AG10803 (cell line): ENCODE data around the gene CLSTN1.

Experiments
- DNase-seq: peaks from one replicate; pipeline ENCODE4 v3.0.0; 2010; ENCODE audit warnings: low read depth
- H3K4me3 ChIP-seq: 2 replicates; pipeline ENCODE4 v1.5.1; 2011; ENCODE audit warnings: mild to moderate bottlenecking, low read length, control low read depth
- CTCF ChIP-seq: conservative IDR thresholded peaks from 2 replicates; pipeline ENCODE4 v1.5.1; 2011; ENCODE audit warnings: mild to moderate bottlenecking, low read length, control low read depth, inconsistent platforms

Gene CLSTN1

GRCh38 chr1:9845914-9846313 lies 22.1 kb upstream of the CLSTN1 start:
- DNase-seq: no peak
- H3K4me3 ChIP-seq: no peak overlapping the region
- no peak for TF ChIP-seq CTCF

- H3K4me3 ChIP-seq: no peak overlapping the region
- no peak for DNase-seq
- no peak for TF ChIP-seq CTCF
Observed at GRCh38 chr1:9844756-9845155, 21.0 kb upstream of the CLSTN1 start.

- DNase-seq: peak; percentile 25
- no peak overlapping the region for H3K4me3 ChIP-seq
- no peak for TF ChIP-seq CTCF
Observed at GRCh38 chr1:9844106-9844505, 20.3 kb upstream of the CLSTN1 start.

- DNase-seq: no peak
- no peak overlapping the region for H3K4me3 ChIP-seq
- no peak for TF ChIP-seq CTCF
Observed at GRCh38 chr1:9843576-9843945, 19.8 kb upstream of the CLSTN1 start.

- no peak for DNase-seq
- TF ChIP-seq CTCF: no peak
- no peak overlapping the region for H3K4me3 ChIP-seq
Observed at GRCh38 chr1:9842781-9843575, 19.2 kb upstream of the CLSTN1 start.

GRCh38 chr1:9842073-9842711 lies 18.4 kb upstream of the CLSTN1 start:
- no peak for DNase-seq
- no peak for TF ChIP-seq CTCF
- no peak overlapping the region for H3K4me3 ChIP-seq

- no peak overlapping the region for H3K4me3 ChIP-seq
- TF ChIP-seq CTCF: no peak
- DNase-seq: no peak
Observed at GRCh38 chr1:9841460-9841859, 17.7 kb upstream of the CLSTN1 start.
